ENCODE measurements around the gene NUDT14.

The NUDT14 gene

DNA sequence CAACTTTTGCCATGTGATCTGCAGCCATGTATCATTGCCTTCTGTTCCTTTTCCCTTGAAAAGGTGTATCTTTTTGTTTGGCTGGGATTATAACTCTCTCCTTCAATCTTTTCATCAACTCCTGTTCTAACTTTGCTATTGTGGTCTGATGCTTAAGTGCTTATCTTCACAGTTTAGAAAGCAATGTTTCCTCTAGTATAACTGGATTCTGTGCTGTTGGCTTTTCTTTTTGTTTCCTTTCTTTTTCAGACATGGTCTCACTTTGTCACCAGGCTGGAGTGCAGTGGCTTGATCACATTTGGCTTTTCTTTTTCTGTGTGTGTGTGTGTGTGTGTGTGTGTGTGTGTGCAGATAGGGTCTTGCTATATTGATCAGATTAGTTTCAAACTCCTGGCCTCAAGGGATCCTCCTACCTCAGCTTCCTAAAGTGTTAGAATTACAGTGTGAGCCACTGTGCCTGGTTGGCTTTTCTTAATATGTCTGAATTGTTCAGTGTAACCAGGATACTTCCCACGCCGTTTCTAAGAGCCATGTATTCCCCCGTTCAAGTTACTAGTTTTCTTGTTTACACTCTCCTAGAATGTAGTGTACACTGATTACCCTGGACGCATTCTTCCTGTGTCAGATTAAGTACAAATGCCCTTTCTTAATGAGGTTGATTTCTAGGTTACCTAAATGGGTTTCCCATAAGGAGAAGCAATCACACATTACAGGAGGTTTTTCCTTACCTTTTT, 48.0 kb downstream of the NUDT14 start:
- DNase-seq (ENCODE audit: low spot score) = no peak

DNA sequence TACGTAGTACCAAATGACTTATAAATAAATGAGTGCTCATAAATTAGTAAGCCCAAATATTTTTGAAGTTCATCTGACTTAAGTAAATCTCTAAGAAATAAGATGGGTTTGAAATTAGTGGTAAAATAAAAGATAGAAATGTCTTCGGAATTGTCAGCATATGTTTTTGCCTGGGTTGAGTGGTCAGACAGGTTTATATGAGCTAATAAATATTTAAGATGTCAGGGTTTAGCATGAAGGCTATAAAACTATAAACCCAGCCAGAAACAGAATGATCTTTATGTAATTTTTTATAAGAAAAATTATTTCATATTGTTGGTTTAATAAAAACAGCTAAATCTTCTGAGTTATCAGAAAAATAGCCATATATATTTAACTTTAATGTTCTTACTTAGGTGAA, 49.9 kb downstream of the NUDT14 start:
- DNase-seq (ENCODE audit: low spot score) = no peak

DNA sequence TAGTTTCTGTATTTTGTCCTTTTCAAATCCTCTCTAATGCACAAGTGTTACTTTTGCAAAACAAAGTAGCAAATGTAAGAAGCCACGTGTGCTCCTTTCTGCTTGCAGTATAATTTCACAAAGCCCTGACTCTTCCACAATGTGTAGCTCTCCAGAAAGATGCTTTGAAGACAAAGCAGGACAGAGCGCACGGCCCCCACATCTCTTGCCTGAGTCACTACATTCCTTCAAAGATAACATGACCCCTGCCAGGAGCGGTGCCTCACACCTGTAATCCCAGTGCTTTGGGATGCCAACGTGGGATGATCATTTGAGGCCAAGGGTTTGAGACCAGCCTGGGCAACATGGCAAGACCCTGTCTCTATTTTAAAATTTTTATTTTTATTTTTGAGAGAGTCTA, 53.1 kb downstream of the NUDT14 start:
- DNase-seq (ENCODE audit: low spot score) = no peak

DNA sequence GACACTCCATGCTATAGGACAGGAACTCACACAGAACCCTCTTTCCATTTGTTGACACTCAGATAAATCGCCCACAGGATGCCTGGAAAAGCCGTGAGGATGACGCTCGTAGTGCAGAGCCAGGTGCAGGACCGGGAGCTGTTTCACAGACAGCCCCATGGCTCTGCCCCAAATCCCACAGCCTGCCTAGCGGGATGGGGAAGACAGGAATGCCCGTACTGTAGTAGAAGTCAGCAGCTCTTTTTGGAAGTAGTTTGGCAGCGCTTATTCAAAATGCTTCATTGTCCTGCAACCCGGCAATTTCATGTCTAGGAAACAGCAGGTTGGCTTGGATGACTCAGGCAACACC, 54.2 kb downstream of the NUDT14 start:
- DNase-seq (ENCODE audit: low spot score) = peak; percentile 45

DNA sequence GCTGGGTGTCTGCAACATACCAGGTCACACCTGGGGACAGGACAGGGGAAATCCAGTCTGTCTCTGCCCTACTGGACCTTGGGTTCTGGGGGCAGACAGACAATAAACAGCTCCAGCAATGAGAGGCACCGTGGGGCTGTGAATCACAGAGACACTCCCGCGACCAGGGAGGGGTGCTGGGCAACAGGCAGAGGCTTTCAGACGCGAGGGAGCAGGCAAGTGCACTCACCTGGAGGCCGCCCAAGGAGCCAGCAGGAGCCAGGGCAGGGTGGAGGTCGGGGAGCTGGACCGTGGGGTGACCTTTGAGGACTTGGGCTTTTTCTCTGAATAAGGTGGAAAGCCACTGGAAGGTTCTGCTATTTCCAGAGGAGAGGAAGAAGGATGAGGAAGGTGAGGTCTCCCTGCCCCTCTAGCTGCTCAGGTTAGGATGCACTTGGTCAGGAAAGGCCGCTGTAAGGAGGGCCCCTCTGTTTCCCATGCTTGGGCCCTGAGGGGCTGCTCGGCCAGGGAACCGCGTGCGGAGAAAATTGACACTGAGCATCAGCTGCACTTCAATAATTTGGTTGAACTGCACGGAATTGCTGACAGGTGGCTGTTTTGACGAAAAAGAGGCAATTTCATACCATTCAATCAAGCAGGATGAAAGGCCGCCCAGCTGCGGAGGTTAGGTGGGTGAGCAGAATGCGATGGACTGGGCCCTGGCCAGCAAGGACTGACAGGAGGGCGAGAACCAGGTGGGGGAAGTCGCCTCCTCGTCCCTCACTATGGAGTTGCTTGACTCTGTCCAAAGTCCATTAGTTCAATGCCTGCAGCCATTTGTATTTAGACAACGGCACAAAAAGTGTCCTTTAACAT, 54.8 kb downstream of the NUDT14 start:
- DNase-seq (ENCODE audit: low spot score) = peak; percentile 29

DNA sequence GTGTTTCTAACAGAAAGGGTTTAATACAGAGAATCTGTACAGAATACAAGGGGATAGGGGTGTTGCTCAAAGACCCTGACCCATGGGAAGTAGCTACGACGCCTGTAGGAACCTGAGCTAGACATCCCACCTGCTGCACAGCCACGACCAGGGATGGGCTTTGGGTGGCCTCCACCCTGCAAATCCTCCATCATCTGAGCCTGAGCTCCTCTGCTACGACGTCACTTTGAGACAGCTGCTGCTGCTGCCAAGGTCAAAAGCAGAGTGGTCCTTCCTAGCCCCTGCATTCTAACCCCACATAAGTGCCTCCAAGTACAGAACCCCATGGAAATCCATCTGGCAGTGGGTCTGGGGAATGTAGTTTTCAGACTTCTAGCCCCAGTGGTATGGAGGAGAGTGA, 56.3 kb downstream of the NUDT14 start:
- peak; percentile 25 for DNase-seq (ENCODE audit: low spot score)

DNA sequence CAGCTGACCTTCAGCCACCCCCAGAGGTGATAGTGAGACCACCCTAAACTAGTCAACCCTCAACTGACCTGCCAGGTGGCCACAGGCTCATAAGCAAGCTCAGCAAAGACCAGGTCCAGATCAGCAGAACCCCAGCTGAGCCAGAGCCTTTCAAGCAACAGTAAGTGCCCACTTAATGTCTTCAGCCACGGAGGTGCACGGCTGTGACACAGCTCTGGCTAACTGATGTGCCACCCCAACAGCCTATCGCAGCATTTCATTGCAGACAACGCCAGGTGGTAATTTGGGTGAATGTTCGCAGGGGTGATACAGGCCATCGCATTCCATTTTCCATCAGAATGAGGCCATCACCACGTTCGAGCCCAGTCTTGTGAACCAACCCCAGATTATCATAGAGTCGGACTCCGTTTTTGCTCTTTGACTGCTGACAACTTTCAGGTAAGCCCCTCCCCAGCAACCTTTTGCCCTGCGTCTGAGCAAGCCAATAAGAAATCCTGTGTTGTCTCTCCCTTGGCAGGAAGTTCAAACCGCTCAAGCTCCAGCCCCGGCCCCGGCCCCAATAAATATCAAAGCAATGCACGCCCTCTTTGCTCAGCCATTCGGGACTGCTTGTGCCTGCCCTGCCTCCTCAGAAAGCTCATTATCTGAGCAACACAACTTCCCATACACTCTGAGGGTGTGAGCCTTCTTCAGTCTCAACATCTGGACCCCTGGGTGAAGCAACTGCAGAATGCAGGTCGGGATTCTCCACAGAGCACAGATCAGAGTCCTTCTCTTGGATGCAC, 56.9 kb downstream of the NUDT14 start:
- peak; percentile 18 for DNase-seq (ENCODE audit: low spot score)

DNA sequence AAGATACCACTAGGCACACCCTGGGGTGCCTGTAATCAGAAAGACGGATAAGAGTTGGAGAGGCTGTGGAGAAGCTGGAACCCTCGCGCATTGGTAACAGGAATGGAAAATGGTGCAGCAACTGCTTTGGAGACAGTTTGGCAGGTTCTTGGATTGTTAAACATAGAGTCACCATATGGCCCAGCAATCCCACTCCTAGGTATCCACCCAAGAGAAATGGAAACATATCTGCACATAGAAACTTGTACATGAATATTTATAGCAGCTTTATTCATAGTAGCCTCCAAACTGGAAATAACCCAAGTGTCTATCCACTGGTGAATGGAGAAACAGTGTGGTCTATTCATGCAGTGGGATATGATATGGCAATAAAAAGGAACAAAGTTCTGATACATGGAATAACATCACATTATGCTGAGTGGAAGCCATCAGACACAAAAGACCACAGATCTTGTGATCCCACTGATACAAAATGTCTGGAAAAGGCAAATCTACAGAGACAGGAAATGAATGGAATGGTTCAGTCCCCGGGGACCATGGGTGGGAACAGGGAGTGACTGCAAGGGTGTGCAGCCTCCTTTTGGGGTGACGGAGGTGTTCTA, 57.9 kb downstream of the NUDT14 start:
- peak; percentile 6 for DNase-seq (ENCODE audit: low spot score)

Measured in D341Med (cell line).